GM12865 (cell line): ENCODE data around the gene SCNN1B.
"Not testable (repeated sequence)": the region's sequence is repeated elsewhere in the genome, so short reads cannot be mapped to it uniquely, and the experiment has no call there.

ENCODE experiments used
- DNase-seq: peaks from one replicate; pipeline ENCODE4 v3.0.0; 2010; ENCODE audit warnings: low read depth
- H3K4me3 ChIP-seq: 2 replicates; pipeline ENCODE4 v1.5.1; 2011; ENCODE audit warnings: mild to moderate bottlenecking, low read depth, low read length, control low read depth
- CTCF ChIP-seq: IDR thresholded peaks from 2 replicates; pipeline ENCODE4 v1.5.1; 2011; ENCODE audit warnings: low read length, control low read depth, low read depth, inconsistent platforms; ENCODE audit not compliant: insufficient read depth; ENCODE audit errors: missing control alignments

Gene SCNN1B

GRCh38 chr16:23359092-23359760, 57.1 kb downstream of the SCNN1B start:
- no peak for TF ChIP-seq CTCF
- no peak for DNase-seq
- H3K4me3 ChIP-seq: no peak overlapping the region

- no peak overlapping the region for H3K4me3 ChIP-seq
- DNase-seq: no peak
- TF ChIP-seq CTCF: no peak
Measured at GRCh38 chr16:23362460-23363317, 60.6 kb downstream of the SCNN1B start.

- H3K4me3 ChIP-seq: no peak overlapping the region
- no peak for TF ChIP-seq CTCF
- peak; percentile 67 for DNase-seq
Measured at GRCh38 chr16:23365602-23366240, 63.6 kb downstream of the SCNN1B start.

- H3K4me3 ChIP-seq, DNase-seq: not testable (repeated sequence)
Measured at GRCh38 chr16:23366341-23366740, 64.2 kb downstream of the SCNN1B start.

GRCh38 chr16:23367564-23367963, 65.5 kb downstream of the SCNN1B start:
- TF ChIP-seq CTCF: no peak
- DNase-seq: no peak
- no peak overlapping the region for H3K4me3 ChIP-seq

- H3K4me3 ChIP-seq: no peak overlapping the region
- DNase-seq: no peak
- no peak for TF ChIP-seq CTCF
Measured at GRCh38 chr16:23367988-23368387, 65.9 kb downstream of the SCNN1B start.

GRCh38 chr16:23368469-23368868, 66.4 kb downstream of the SCNN1B start:
- no peak overlapping the region for H3K4me3 ChIP-seq
- no peak for TF ChIP-seq CTCF
- no peak for DNase-seq
